Transverse colon (tissue), 3 donors: ENCODE data around the gene JAK2.

Experiments
- EP300 ChIP-seq: sonication (generic); formaldehyde crosslinking; IDR thresholded peaks from one replicate; pipeline ENCODE4 v1.6.1; 2017; ENCODE audit warnings: antibody characterized with exemption, low read depth
- POLR2A ChIP-seq: fragments of 450-650 bp; IDR thresholded peaks from one replicate; pipeline ENCODE4 v1.6.1; 2016; ENCODE audit warnings: antibody characterized with exemption, mild to moderate bottlenecking, moderate library complexity
- TF ChIP-seq, protein P1 (sequence below), 5 experiments: fragments of 200-600 bp in 3 of 5; fragments of 450-650 bp in 2 of 5; sonication (generic) in 3 of 5; IDR thresholded peaks; 1 replicate in 2 of 5; 2 replicates in 3 of 5; pipeline ENCODE4 v1.5.1; 2016 to 2017; ENCODE audit warnings: antibody characterized with exemption in 5 of 5, inconsistent platforms in 3 of 5, mild to moderate bottlenecking in 2 of 5, moderate library complexity in 1 of 5

DNA sequence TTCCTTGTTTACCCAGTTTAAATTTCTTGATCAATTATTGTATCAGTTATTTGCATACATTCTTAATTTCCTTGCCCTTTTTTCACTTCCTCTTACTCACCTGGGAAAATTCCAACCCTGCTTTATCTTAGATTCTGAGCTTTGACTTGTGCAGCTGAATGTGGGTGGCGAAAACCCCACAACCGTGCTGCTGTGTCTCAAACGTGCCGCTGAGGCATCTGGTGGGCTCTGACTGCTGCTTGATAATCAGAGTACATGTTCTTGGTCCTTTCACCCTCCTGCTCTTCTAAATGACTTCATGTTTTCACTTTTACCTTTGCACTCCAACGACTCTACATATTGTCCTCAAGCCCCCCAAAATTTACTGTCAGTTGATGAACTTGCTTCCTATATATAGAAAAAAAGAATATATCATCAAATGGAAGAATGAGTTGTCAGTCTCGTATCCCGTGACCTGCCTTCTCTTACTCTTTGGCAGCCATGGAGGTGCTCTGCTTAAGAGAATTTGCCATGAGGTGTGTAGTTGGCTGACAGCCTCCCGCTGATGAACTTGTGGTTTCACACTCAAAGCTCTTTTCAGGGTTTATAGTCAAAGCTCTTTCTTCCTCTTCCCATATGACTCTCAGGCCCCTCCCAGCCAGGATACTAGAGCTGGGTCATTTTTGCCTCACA, 14.0 kb upstream of the JAK2 start:
- TF ChIP-seq, protein P1, sequence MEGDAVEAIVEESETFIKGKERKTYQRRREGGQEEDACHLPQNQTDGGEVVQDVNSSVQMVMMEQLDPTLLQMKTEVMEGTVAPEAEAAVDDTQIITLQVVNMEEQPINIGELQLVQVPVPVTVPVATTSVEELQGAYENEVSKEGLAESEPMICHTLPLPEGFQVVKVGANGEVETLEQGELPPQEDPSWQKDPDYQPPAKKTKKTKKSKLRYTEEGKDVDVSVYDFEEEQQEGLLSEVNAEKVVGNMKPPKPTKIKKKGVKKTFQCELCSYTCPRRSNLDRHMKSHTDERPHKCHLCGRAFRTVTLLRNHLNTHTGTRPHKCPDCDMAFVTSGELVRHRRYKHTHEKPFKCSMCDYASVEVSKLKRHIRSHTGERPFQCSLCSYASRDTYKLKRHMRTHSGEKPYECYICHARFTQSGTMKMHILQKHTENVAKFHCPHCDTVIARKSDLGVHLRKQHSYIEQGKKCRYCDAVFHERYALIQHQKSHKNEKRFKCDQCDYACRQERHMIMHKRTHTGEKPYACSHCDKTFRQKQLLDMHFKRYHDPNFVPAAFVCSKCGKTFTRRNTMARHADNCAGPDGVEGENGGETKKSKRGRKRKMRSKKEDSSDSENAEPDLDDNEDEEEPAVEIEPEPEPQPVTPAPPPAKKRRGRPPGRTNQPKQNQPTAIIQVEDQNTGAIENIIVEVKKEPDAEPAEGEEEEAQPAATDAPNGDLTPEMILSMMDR (IDR thresholded peaks at IDR 0.05) = no peak
- no peak for TF ChIP-seq EP300
- TF ChIP-seq POLR2A = no peak
